Vagina (tissue), 2 donors: ENCODE results near the gene C19orf67. TPM values are rescaled to one million over a fixed set of nuclear protein-coding genes. Genes with fewer than 3 reads are reported as not detected.

Experiments
- DNase-seq, 2 donors: peaks; one replicate each; pipeline ENCODE4 v3.0.0-alpha.2; 2017; ENCODE audit errors: extremely low spot score in 2 of 2
- H3K27ac ChIP-seq: fragments of 200-600 bp; sonication (generic); one replicate; pipeline ENCODE4 v1.5.1; 2019
- H3K27me3 ChIP-seq: fragments of 200-600 bp; sonication (generic); one replicate; pipeline ENCODE4 v1.5.1; 2019
- H3K36me3 ChIP-seq, 2 donors: fragments of 200-600 bp; sonication (generic); one replicate each; pipeline ENCODE4 v1.5.1; 2017 to 2019
- H3K4me1 ChIP-seq: fragments of 200-600 bp; sonication (generic); one replicate; pipeline ENCODE4 v1.5.1; 2019
- H3K4me3 ChIP-seq, 2 donors: fragments of 200-600 bp; sonication (generic); 1 replicate in 1 of 2; 2 replicates in 1 of 2; pipeline ENCODE4 v1.5.1; 2016 to 2019
- H3K9me3 ChIP-seq: fragments of 200-600 bp; sonication (generic); one replicate; pipeline ENCODE4 v1.5.1; 2019
- CTCF ChIP-seq, 3 experiments: fragments of 450-650 bp in 2 of 3; fragments of 200-600 bp in 1 of 3; sonication (generic) in 1 of 3; IDR thresholded peaks; one replicate each; pipeline ENCODE4 v1.5.1; 2017 to 2019; ENCODE audit warnings: antibody characterized with exemption in 3 of 3, mild to moderate bottlenecking in 2 of 3, moderate library complexity in 2 of 3
- POLR2A ChIP-seq, 2 donors: fragments of 450-650 bp; IDR thresholded peaks; one replicate each; pipeline ENCODE4 v1.6.1; 2017; ENCODE audit warnings: antibody characterized with exemption in 2 of 2, mild to moderate bottlenecking in 2 of 2, moderate library complexity in 2 of 2
- POLR2AphosphoS5 ChIP-seq, 2 donors: sonication (generic); formaldehyde crosslinking; IDR thresholded peaks; one replicate each; pipeline ENCODE4 v1.9.0; 2017; ENCODE audit warnings: antibody characterized with exemption in 2 of 2, mild to moderate bottlenecking in 2 of 2, low read depth in 1 of 2; ENCODE audit not compliant: insufficient read depth in 1 of 2
- intact Hi-C: fragments of 100-400 bp; cut with DNase I; formaldehyde crosslinking; loops from one replicate; pipeline ENCODE4 v1.15.1; 2023
- total RNA-seq: library from RNA; depleted of rRNA; stranded (reverse); fragments of >200 nt; gene quantifications from one replicate; pipeline ENCODE4 v1.2.3, GENCODE V29; 2016

Gene C19orf67
- total RNA-seq, 1 donor from 2014 or later: not detected

- no peak for DNase-seq
- no peak for TF ChIP-seq POLR2A (IDR thresholded peaks at IDR 0.05)
- TF ChIP-seq CTCF (IDR thresholded peaks at IDR 0.05): no peak
- no peak for TF ChIP-seq POLR2AphosphoS5 (IDR thresholded peaks at IDR 0.05; ENCODE audit: insufficient read depth in 1 of 2, low read depth in 1 of 2)
- Histone ChIP-seq H3K36me3 (no peaks in the 10 kb centered on the region), H3K4me3 (no peak overlapping the region), H3K9me3 (no peaks in the 10 kb centered on the region), H3K27ac (peak overlapping the region; percentile 98), H3K4me1 (peaks cover 40% of the 10 kb centered on the region), H3K27me3 (no peaks in the 10 kb centered on the region)
- intact Hi-C loops: no loop called here
Measured at GRCh38 chr19:14120497-14120780, 34.9 kb upstream of the C19orf67 start.

- intact Hi-C loops: loop anchor here (5.0 kb wide), 1 partner anchor 38 kb away; no protein-coding TSS in a partner anchor
- TF ChIP-seq POLR2A (IDR thresholded peaks at IDR 0.05) (no peak), POLR2AphosphoS5 (IDR thresholded peaks at IDR 0.05; ENCODE audit: insufficient read depth in 1 of 2, low read depth in 1 of 2) (no peak), CTCF (IDR thresholded peaks at IDR 0.05) (no peak)
- Histone ChIP-seq H3K4me1 (peaks cover 44% of the 10 kb centered on the region), H3K9me3 (no peaks in the 10 kb centered on the region), H3K4me3 (no peak overlapping the region), H3K27me3 (no peaks in the 10 kb centered on the region), H3K36me3 (no peaks in the 10 kb centered on the region), H3K27ac (peak overlapping the region; percentile 98)
- no peak for DNase-seq
Measured at GRCh38 chr19:14119644-14120496, 34.3 kb upstream of the C19orf67 start.

GRCh38 chr19:14119146-14119545 is 33.6 kb upstream of the C19orf67 start:
- peaks cover 52% of the 10 kb centered on the region for H3K4me1 ChIP-seq

GRCh38 chr19:14118165-14119051 is 32.8 kb upstream of the C19orf67 start:
- intact Hi-C loops: loop anchor here (5.0 kb wide), 1 partner anchor 36 kb away; no protein-coding TSS in a partner anchor
- Histone ChIP-seq H3K9me3 (no peaks in the 10 kb centered on the region), H3K27me3 (no peaks in the 10 kb centered on the region), H3K4me1 (peaks cover 59% of the 10 kb centered on the region), H3K4me3 (peak overlapping the region; percentile 58 to 80), H3K27ac (peak overlapping the region; percentile 98), H3K36me3 (no peaks in the 10 kb centered on the region)
- DNase-seq: peak in 1 of 2 donors; percentile 98
- TF ChIP-seq POLR2A (IDR thresholded peaks at IDR 0.05) (peak in 1 of 2 donors; percentile 60), POLR2AphosphoS5 (IDR thresholded peaks at IDR 0.05; ENCODE audit: insufficient read depth in 1 of 2, low read depth in 1 of 2) (peak in 1 of 2 donors; percentile 91), CTCF (IDR thresholded peaks at IDR 0.05) (no peak)

More at GRCh38 chr19:14119146-14119545, 33.6 kb upstream of the C19orf67 start:
- Histone ChIP-seq H3K27ac (peak overlapping the region; percentile 98), H3K9me3 (no peaks in the 10 kb centered on the region), H3K4me3 (peak overlapping the region; percentile 58 to 80), H3K36me3 (no peaks in the 10 kb centered on the region), H3K27me3 (no peaks in the 10 kb centered on the region)
- DNase-seq: no peak
- TF ChIP-seq CTCF (IDR thresholded peaks at IDR 0.05): no peak
- intact Hi-C loops: loop anchor here (5.0 kb wide), 1 partner anchor 37 kb away; no protein-coding TSS in a partner anchor
